PC-3 (cell line): ENCODE results near the gene SLC44A2. TPM values are rescaled to one million over a fixed set of nuclear protein-coding genes. Genes with fewer than 3 reads are reported as not detected.
A peak's percentile ranks its signal among the peaks of the same experiment; 100 is the strongest.

Source experiments
- ATAC-seq: fragments of 200-7000 bp; cut with Tn5 transposase; 2 replicates; pipeline ENCODE4 v1.9.1; 2020; ENCODE audit warnings: mild to moderate bottlenecking, moderate library complexity
- BruUV-seq: library from RNA; stranded (reverse); fragments of 400-500 nt; replicated peaks from 2 replicates; lab custom pipeline; 2021; lab: Mats Ljungman, UMichigan
- CTCF ChIA-PET: fragments of 300-600 bp; sonication (Branson Sonifier 250); formaldehyde crosslinking; loops from one replicate; lab custom pipeline; 2022; ENCODE audit warnings: antibody characterized with exemption; lab: Charles Lee
- POLR2A ChIA-PET: fragments of 300-600 bp; sonication (Branson Sonifier 250); formaldehyde crosslinking; loops from one replicate; lab custom pipeline; 2022; ENCODE audit warnings: antibody characterized with exemption; ENCODE audit not compliant: unreplicated experiment; lab: Charles Lee
- DNase-seq: peaks from one replicate; pipeline ENCODE4 v3.0.0-alpha.2; 2015
- H2AFZ ChIP-seq: fragments of 300-600 bp; sonication (generic); 2 replicates; pipeline ENCODE4 v1.6.0; 2016; ENCODE audit warnings: antibody characterized with exemption, low read length
- H3F3A ChIP-seq: fragments of 300-600 bp; sonication (generic); one replicate; pipeline ENCODE4 v1.6.0; 2017; ENCODE audit warnings: antibody characterized with exemption, low read length, control low read depth, mild to moderate bottlenecking; ENCODE audit not compliant: unreplicated experiment
- H3K27ac ChIP-seq: fragments of 300-600 bp; sonication (generic); 2 replicates; pipeline ENCODE4 v1.5.1; 2016; ENCODE audit warnings: mild to moderate bottlenecking, low read length
- H3K27me3 ChIP-seq: fragments of 300-600 bp; sonication (generic); 2 replicates; pipeline ENCODE4 v1.6.1; 2016; ENCODE audit warnings: low read length, mixed read lengths
- H3K36me3 ChIP-seq: fragments of 300-600 bp; sonication (generic); 2 replicates; pipeline ENCODE4 v1.6.1; 2016; ENCODE audit warnings: low read depth, mixed run types, low read length, mixed read lengths
- H3K4me1 ChIP-seq: fragments of 300-600 bp; sonication (generic); 2 replicates; pipeline ENCODE4 v1.5.1; 2016; ENCODE audit warnings: low read length; ENCODE audit not compliant: insufficient read depth
- H3K4me2 ChIP-seq: fragments of 300-600 bp; sonication (generic); 2 replicates; pipeline ENCODE4 v1.6.0; 2016; ENCODE audit warnings: low read length
- H3K4me3 ChIP-seq: fragments of 300-600 bp; sonication (generic); 2 replicates; pipeline ENCODE4 v1.5.1; 2016; ENCODE audit warnings: mild to moderate bottlenecking, low read length, mixed read lengths
- H3K79me2 ChIP-seq: fragments of 300-600 bp; sonication (generic); 2 replicates; pipeline ENCODE4 v1.6.1; 2017; ENCODE audit warnings: low read length, mixed read lengths
- H3K9ac ChIP-seq: fragments of 300-600 bp; sonication (generic); 2 replicates; pipeline ENCODE4 v1.6.0; 2016; ENCODE audit warnings: mild to moderate bottlenecking, low read length
- H3K9me2 ChIP-seq: fragments of 300-600 bp; sonication (generic); replicated peaks from 2 replicates; pipeline ENCODE4 v1.6.1; 2016; ENCODE audit warnings: mixed run types, low read length, mixed read lengths
- H3K9me3 ChIP-seq: fragments of 300-600 bp; sonication (generic); 2 replicates; pipeline ENCODE4 v1.6.1; 2016; ENCODE audit warnings: low read length, mixed read lengths
- H4K20me1 ChIP-seq: fragments of 300-600 bp; sonication (generic); 2 replicates; pipeline ENCODE4 v1.6.1; 2016; ENCODE audit warnings: low read length, mixed read lengths
- EZH2 ChIP-seq: fragments of 300-600 bp; sonication (generic); IDR thresholded peaks from one replicate; pipeline ENCODE4 v1.6.1; 2017; ENCODE audit warnings: antibody characterized with exemption, mild to moderate bottlenecking, low read length; ENCODE audit not compliant: unreplicated experiment
- EZH2phosphoT487 ChIP-seq: fragments of 300-600 bp; sonication (generic); IDR thresholded peaks from 2 replicates; pipeline ENCODE4 v1.6.1; 2018; ENCODE audit warnings: mild to moderate bottlenecking, antibody characterized with exemption, low read length, borderline replicate concordance
- intact Hi-C: fragments of 100-400 bp; cut with micrococcal nuclease; formaldehyde crosslinking; loops from 2 replicates; pipeline ENCODE4 v1.9.0; 2023
- total RNA-seq: library from RNA; depleted of rRNA; stranded (reverse); fragments of >200 nt; gene quantifications from 2 replicates; pipeline ENCODE4 v1.2.3, GENCODE V29; 2014
- TF ChIP-seq, protein P1 (sequence below): fragments of 300-600 bp; sonication (generic); conservative IDR thresholded peaks from 2 replicates; pipeline ENCODE4 v1.5.1; 2017; ENCODE audit warnings: antibody characterized with exemption, low read depth, mild to moderate bottlenecking, low read length

SLC44A2 gene
- total RNA-seq, 1 experiment from 2014 or later, result 63.9 TPM

DNA sequence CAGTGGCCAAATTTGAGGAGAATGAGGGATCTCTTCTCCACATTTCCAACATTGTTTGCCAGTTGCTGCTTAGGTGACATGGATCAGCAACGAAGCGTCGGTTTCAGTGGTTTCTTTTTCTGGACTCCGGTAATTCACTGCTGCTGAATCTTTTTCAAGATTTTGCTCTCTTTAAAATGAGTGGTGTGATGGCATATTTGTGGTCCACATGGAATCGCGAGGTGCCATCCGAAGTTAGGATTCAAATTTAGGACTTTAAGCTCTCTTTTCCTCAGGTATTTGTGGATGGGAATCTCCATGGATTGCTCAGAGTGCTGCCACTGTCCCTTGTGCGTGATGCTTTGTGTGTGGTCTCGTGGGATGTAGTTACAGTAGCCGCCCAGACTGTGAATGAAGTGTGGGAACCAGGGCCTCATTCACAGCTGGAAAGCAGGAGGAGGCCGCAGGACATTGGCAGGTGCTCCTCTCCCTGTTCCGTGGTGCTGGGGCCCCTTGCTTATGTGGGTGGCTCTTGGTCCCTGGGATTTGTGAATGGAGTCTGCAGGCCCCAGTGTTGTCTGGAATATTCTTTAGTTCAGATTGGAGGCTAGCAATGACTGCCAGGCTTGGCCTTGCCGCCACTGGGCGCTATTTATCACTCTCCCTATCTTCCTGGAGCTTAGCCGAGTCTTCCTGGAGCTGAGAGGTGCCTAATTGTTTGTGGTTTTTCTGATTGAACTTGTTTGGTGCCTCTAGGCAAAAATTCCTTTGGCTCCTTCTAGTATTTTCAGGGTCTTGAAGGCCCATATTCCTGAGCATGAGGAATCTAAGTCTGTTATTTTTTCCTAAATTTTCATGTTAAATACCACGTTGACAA lies 30.3 kb downstream of the SLC44A2 start:
- Histone ChIP-seq H3K36me3 (peaks cover 38% of the 10 kb centered on the region), H3K27me3 (no peaks in the 10 kb centered on the region), H3K4me3 (peak overlapping the region; percentile 94), H3K4me1 (peaks cover 27% of the 10 kb centered on the region), H3K9me3 (no peaks in the 10 kb centered on the region), H3K79me2 (peaks cover 82% of the 10 kb centered on the region), H3K9me2 (no peaks in the 10 kb centered on the region), H3K4me2 (peak overlapping the region; percentile 99), H2AFZ (no peak overlapping the region), H3K9ac (peak overlapping the region; percentile 99), H4K20me1 (peaks cover 59% of the 10 kb centered on the region), H3K27ac (peak overlapping the region; percentile 68), H3F3A (no peaks in the 10 kb centered on the region)
- DNase-seq (peak; percentile 39), ATAC-seq (no peak)
- ChIA-PET CTCF (interaction anchor here (0.6 to 0.7 kb wide), 2 partner anchors 17 to 44 kb away, joined by 3 read pairs; no protein-coding TSS in a partner anchor), POLR2A (interaction anchor here (0.6 kb wide), 1 partner anchor 190 kb away, joined by 13 read pairs; no protein-coding TSS in a partner anchor)
- intact Hi-C loops, result loop anchor here (2.0 kb wide), 1 partner anchor 45 kb away; the partner anchor contains the start of gene QTRT1
- TF ChIP-seq EZH2phosphoT487, result no peak
- TF ChIP-seq, protein P1, sequence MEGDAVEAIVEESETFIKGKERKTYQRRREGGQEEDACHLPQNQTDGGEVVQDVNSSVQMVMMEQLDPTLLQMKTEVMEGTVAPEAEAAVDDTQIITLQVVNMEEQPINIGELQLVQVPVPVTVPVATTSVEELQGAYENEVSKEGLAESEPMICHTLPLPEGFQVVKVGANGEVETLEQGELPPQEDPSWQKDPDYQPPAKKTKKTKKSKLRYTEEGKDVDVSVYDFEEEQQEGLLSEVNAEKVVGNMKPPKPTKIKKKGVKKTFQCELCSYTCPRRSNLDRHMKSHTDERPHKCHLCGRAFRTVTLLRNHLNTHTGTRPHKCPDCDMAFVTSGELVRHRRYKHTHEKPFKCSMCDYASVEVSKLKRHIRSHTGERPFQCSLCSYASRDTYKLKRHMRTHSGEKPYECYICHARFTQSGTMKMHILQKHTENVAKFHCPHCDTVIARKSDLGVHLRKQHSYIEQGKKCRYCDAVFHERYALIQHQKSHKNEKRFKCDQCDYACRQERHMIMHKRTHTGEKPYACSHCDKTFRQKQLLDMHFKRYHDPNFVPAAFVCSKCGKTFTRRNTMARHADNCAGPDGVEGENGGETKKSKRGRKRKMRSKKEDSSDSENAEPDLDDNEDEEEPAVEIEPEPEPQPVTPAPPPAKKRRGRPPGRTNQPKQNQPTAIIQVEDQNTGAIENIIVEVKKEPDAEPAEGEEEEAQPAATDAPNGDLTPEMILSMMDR, result peak; percentile 26; the same call in 1 of the 2 replicates
- BruUV-seq, result TSS peak; percentile 41

DNA sequence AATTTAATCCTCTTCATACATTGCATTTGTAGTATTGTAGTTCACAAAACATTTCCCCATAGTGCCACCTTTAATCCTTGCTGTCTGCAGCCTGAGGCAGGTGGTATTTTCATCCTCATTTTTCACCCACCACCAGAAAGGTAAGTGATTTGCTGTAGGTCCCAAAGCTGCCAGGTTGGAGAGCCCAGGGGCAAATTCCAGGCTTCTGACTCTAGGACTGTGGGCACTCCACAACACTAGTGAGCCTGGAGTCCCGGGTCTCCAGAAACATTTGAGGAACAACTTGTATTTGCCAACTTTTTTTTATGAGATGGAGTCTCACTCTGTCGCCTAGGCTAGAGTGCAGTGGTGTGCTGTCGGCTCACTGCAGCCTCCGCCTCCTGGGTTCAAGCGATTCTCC lies 35.0 kb downstream of the SLC44A2 start:
- TF ChIP-seq, protein P1, result no peak
- TF ChIP-seq EZH2phosphoT487, result no peak
- TF ChIP-seq EZH2, result no peak
- CTCF ChIA-PET, result no interaction called here
- Histone ChIP-seq H3K4me3 (no peak overlapping the region), H3K36me3 (peaks cover 57% of the 10 kb centered on the region), H2AFZ (no peak overlapping the region), H3K79me2 (peaks cover 100% of the 10 kb centered on the region), H4K20me1 (peaks cover 96% of the 10 kb centered on the region), H3K4me2 (no peak overlapping the region), H3K9me2 (no peaks in the 10 kb centered on the region), H3K9me3 (no peaks in the 10 kb centered on the region), H3F3A (no peaks in the 10 kb centered on the region), H3K27ac (no peak overlapping the region), H3K27me3 (no peaks in the 10 kb centered on the region), H3K9ac (no peak overlapping the region), H3K4me1 (peaks cover 24% of the 10 kb centered on the region)
- POLR2A ChIA-PET, result no interaction called here
- ATAC-seq, result no peak
- intact Hi-C loops, result no loop called here
- peak; percentile 41 for DNase-seq
- BruUV-seq, result no TSS peak

DNA sequence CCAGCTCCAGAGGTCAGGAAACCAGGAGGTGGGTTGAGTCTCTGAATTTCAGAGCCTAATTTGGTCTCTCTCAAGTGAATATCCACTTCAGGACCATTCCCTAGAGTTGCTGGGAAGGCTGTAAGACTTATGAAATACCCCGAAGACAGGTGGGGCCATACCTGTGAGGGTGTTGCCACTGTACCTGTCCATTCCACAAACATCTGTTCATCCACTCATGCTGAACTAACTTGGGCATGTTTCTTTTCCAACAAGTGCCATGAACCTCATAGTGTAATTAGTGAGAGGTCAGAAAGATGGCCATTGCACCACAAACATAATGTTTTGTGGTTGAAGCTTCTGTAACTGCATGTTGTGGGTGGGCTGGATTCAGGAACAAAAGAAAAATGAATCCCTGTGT lies 36.6 kb downstream of the SLC44A2 start:
- H3K9ac ChIP-seq, result no peak overlapping the region
- ChIA-PET CTCF (no interaction called here), POLR2A (no interaction called here)
- H3K27ac ChIP-seq, result no peak overlapping the region
- peaks cover 55% of the 10 kb centered on the region for H3K36me3 ChIP-seq
- H3K27me3 ChIP-seq, result no peaks in the 10 kb centered on the region
- intact Hi-C loops, result no loop called here
- no peak for DNase-seq
- H4K20me1 ChIP-seq, result peaks cover 94% of the 10 kb centered on the region
- no peaks in the 10 kb centered on the region for H3K9me2 ChIP-seq
- no peak overlapping the region for H3K4me3 ChIP-seq
- H3K4me2 ChIP-seq, result no peak overlapping the region
- no TSS peak for BruUV-seq
- ATAC-seq, result no peak
- peaks cover 100% of the 10 kb centered on the region for H3K79me2 ChIP-seq
- no peaks in the 10 kb centered on the region for H3K9me3 ChIP-seq
- no peak overlapping the region for H2AFZ ChIP-seq
- H3K4me1 ChIP-seq, result peaks cover 15% of the 10 kb centered on the region; the same call in 1 of the 2 replicates
- no peak for TF ChIP-seq EZH2
- TF ChIP-seq EZH2phosphoT487, result no peak
- TF ChIP-seq, protein P1, result no peak
- H3F3A ChIP-seq, result no peaks in the 10 kb centered on the region
